ENCODE results near the gene ANO3.
"Not testable (repeated sequence)": the region's sequence is repeated elsewhere in the genome, so short reads cannot be mapped to it uniquely, and the experiment has no call there.

Gene ANO3

DNA sequence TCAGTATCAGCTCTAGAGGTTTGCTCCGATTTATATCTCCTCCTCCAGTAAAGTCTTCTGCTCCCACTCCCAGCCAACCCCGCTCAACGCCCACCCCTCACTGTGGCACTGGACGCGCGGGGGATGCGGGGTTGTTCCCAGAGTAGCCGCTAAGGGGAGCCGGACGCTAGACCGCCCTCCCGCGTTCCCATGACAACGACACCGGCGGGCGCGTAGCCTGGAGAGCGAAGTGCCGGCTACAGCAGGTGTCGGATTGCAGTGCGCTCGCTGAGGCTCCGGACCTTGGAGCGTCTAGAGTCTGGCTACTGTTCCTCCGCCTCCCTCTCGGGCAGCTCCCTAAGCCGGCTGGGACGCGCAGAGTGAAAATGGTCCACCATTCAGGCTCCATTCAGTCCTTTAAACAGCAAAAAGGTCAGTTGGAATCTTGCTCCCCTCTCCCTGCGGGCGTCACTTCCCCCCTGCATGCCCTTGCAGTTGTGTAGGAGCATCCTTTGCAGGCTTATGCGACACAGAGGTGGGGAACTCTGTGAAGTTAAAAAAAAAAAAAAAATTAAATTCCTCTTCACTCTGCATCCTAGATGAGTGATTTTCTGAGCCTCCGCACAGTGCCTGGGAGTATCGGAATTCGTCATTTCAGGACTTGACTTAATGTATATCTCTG is at the start of gene ANO3:
Gene ANO3 (plus strand): TSS at position 220 of the 661 bp plus-strand sequence. CDS start 146 bp downstream, at position 366.
- peak; percentile 48 for DNase-seq (ENCODE audit: low read depth)

DNA sequence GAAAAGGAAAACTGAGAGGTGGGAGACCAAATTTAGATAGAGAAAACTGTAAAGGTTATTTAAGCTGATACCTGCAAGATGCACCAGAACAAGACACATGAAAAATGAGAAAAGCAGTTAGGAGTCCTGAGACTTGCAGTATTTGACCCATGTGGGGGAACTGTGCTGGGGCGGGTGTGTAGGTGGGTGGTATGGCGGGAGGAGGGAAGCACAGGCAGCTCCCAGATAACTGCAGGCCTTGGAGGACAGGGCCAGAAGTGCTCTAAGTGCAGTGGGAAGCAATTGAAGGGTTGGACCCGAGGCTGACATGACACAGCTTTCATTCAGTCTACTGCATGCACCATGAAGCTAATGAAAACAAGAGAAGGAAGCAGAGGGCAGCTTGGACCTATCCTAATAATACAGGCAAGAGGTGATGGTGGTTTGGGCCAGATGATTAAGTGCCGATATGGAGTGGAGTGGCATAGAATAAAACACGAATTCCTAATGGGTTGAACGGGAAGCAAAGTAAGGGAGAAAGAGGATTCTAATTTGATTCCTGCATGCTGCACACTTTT is 48.0 kb upstream of the ANO3 start:
- DNase-seq (ENCODE audit: low read depth) = no peak

GRCh38 chr11:26285608-26286007 is 46.3 kb upstream of the ANO3 start:
- no peak for DNase-seq (ENCODE audit: low read depth)

GRCh38 chr11:26286472-26287066 is 45.4 kb upstream of the ANO3 start:
- no peak for DNase-seq (ENCODE audit: low read depth)

GRCh38 chr11:26287067-26287518 is 44.8 kb upstream of the ANO3 start:
- DNase-seq (ENCODE audit: low read depth) = no peak

DNA sequence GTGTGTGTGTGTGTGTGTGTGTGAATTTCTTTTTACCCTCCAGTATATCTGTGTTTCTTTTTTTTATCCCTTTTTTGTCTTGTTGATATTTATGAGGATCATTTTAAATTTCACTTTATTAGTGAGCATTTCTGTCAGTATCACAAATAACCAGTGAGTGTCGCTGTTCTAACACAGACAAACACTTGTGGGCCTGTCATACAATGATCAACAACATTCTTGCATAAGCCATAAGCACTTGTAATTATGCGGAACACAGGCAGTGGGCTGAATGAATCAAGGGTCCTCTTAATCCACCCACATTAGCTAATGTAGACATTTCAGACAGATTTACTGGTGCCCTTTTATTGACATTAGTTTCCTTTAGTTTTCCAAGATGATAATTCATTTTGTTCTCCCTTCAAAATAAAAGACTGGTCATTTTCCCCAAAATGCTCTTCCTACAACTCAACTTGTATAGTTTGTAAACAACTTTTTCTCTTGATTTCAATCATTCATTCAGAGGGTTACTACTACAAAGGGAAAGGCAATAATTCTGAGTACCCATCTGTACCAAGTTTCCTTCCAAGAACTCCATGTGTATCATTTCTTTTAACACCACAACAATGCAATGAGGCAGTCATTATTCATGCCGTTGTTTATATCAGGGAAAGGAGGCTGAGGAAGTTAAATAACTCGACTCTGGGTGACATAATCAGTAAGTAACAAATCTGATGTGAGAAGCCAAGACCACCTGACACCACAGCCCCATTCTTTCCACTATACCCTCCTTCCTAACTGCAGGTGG is 34.5 kb upstream of the ANO3 start:
- peak; percentile 38 for DNase-seq (ENCODE audit: low read depth)

DNA sequence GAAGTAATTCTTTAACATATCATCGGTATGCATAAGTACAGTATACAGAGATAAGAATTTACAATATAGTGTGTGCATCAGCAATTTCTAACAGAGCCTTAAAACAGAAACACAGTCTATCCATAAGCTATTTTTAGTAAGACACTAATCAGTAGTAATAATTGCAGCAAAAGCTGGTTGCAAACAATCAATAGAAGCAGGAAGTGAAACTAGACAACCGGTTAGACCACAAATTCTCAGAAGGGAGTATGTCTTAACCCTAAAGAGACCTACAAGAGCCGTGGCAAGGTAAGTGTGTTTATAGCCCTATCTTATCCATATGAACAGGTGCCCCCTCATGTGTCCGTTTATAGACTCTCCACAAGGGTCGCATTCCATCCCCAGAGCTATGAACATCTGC is 15.6 kb upstream of the ANO3 start:
- not testable (repeated sequence) for DNase-seq (ENCODE audit: low read depth)

DNA sequence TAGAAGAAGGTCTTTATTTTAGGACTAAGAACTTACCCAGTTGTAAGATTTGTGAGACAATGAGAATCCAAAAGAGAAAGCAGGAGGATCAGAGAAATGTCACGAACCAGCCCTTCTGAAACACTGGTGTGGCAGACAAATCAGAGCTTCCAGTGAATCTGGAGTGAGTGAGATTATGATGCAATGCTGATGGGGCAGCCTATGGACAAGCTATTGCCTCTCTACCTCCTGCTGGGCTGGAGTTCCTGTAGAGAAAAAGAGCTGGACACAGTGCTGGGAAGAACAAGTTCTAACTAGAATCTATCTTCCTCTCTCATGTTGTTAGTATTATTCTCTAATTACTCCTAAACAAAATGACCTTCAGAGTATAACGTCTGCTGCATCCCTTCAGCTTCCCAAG is 12.0 kb upstream of the ANO3 start:
- DNase-seq (ENCODE audit: low read depth) = no peak

DNA sequence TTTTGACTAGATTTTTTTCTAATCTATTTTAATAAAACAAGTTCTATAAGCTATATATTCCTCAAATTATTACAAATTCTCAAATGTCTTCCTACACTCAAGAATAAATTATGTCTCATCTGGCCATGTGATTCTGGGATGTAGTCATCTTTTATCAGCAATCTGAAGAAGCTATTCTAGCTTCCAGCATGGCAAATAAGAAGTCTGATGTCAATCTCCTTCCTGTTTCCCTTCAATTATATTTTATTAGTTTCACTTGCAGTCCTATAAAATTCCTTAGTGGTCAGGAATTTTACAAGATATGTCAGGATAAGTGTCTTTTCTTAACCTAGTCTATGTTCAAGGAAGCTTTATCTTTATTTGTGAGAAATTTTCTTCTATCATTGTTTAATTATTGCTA is 10.4 kb upstream of the ANO3 start:
- no peak for DNase-seq (ENCODE audit: low read depth)

DNA sequence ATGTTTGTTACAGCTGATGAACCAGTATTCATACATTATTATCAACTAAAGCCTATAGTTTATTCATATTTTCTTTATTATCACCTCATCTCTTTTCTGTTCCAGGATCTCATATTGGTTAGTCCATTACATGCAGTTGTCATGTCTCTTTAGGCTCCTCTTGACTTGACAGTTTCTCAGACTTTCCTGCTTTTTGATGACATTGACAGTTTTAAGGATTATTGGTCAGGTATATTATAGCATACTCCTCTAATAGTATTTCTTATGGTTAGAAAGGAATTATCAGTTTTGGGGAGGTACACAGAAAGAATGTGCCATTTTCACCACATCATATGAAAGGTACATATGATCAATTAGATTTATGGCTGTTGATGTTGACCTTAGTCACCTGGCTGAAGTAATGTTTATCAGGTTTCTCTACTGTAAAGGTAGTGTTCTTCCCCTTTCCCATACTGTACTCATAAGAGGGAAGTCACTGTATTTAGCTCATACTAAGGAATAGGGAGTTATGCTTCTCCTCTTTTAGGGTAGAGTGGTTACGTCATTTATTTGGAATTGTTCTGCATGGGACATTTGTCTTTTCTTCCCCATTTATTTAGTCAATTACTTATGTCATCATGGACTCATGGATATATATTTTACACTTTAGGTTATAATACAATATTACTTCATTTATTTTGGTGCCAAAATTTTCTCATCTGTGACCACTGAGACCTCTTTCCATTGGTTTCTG is 9.4 kb upstream of the ANO3 start:
- no peak for DNase-seq (ENCODE audit: low read depth)

GRCh38 chr11:26323837-26324236 is 8.1 kb upstream of the ANO3 start:
- no peak for DNase-seq (ENCODE audit: low read depth)

DNA sequence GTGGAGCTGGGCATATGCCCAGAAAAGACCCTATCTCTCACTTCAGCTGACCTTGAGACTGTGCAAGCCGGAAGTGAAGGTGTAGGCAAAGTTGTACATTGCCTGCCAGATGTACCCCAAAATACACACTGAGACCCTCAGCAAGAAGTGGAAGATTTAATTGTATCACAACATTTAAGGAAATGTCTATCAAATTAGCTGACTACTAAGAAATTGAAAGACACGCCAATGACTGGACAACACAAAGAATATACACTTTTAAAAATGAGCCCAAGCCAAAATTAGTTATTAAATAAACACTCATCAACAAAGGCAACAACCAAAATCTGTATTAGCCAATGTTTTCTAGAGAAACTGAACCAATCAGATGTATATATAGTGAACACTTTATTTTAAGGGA is 7.7 kb upstream of the ANO3 start:
- no peak for DNase-seq (ENCODE audit: low read depth)

- DNase-seq (ENCODE audit: low read depth) = no peak
Observed at GRCh38 chr11:26326793-26327400, 5.0 kb upstream of the ANO3 start.

- DNase-seq (ENCODE audit: low read depth) = no peak
Observed at GRCh38 chr11:26329206-26329605, 2.7 kb upstream of the ANO3 start.

GRCh38 chr11:26330262-26330661 is 1.7 kb upstream of the ANO3 start:
- DNase-seq (ENCODE audit: low read depth) = no peak

GRCh38 chr11:26332572-26332915 is 614 bp downstream of the ANO3 start:
- DNase-seq (ENCODE audit: low read depth) = no peak

DNA sequence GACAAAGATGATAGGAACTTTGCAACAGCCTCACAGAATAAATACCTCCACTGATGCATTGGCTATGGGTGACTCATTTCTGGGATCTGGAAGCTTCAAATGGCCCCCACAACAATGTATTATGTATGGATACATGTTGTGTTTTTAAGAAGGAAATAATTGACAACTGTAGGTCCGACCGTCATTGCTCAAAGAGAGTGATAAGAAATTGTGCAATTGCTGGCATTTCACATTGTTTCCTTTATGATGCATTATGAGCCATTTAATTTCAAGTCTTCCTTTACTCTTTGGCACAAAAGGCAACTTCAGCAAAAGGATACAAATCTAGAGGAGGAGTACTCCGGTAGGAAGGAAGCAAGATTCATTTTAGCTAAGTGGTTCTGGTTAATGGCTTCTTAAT is 2.0 kb downstream of the ANO3 start:
- peak; percentile 42 for DNase-seq (ENCODE audit: low read depth)

- peak; percentile 55 for DNase-seq (ENCODE audit: low read depth)
Observed at GRCh38 chr11:26335903-26336302, 4.0 kb downstream of the ANO3 start.

- DNase-seq (ENCODE audit: low read depth) = no peak
Observed at GRCh38 chr11:26344647-26345046, 12.7 kb downstream of the ANO3 start.

- no peak for DNase-seq (ENCODE audit: low read depth)
Observed at GRCh38 chr11:26348776-26349175, 16.8 kb downstream of the ANO3 start.

GRCh38 chr11:26350002-26350401 is 18.1 kb downstream of the ANO3 start:
- DNase-seq (ENCODE audit: low read depth) = no peak

DNA sequence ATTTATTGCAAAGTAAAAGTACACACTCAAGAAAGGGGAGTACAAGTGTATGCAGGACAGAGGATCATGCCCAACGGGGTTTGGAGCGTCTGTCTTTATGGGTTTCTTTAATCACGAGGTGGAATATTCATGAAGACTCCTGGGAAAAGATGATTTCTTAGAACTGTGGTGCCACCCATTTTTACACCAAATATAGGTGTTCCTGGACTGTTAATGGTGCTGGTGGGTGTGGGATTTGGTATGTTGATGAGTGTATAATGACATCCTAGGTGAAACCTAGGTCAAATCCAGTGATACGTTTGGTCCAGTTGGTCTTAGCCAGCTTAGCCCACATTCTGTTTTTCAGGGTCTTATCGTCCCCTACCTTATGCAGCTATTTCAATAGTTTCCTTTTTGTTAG is 21.1 kb downstream of the ANO3 start:
- no peak for DNase-seq (ENCODE audit: low read depth)
